ENCODE measurements around the gene COX20.

COX20 gene

DNA sequence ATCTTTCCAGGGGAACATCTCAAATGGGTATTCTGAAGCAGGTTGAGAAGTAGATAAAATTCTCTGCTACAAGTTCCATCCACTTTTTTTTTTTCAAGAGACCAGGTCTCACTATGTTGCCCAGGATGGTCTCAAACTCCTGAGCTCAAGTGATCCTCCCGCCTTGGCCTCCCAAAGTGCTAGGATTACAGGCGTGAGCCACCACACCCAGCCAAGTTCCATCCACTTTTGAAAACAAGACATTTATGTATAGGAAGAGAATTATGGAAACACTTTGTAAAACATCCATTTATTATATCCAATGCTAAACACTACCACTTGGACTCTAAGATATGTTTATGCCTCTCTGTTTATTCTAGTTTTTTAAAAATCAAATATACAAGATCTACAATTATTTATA, 15.4 kb downstream of the COX20 start:
- DNase-seq (ENCODE audit: low spot score), result no peak
- no peak for FAIRE-seq

DNA sequence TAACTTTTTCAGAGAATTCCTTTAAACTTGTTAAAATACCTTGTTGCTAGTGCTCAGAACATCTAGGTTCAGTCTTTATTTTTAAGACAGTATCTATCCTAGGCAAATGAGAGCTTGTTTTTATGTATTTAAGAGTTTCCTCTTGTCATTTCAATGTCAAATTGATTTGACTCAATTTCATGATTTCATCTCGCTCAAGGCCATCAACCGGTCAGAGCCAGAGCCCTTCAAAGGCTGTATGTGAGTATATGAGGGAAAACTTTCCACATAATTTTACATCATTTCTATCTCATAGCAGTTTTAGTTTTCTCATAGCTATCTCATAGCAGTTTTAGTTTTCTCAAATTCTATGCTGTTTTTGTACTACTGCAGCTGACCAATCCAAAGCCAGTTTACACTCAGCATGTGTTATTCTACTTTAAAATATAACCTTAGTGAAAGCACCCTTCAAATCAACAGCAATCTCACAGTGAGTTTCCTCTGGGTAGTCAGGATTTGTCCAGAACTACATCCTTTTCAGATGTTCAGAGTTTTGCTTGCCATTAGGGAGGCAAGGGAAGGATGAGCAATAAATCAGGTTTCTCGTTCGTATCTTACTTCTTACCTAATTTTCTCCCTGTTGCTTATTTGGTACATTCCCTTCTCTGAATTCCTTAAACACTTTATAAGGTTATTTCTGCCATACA, 16.2 kb downstream of the COX20 start:
- FAIRE-seq (no peak), DNase-seq (ENCODE audit: low spot score) (no peak)

DNA sequence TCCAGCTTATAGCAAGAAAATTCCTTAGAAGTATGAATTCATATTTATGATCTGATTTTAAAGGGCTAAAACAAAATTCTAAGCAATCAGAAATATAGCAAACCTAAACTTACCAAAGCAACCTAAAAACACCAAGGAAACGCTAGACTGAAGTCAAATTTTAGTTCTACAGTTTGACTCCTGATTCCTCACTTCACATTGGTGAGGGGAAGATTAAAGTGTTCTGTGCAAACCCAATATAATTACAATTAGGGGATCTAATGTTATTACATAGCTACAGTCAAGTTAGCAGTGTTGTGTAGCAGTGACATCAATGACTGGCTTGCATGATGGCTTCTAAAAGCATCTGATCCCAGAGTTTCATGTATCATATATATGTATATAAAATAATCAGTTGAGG, 17.2 kb downstream of the COX20 start:
- FAIRE-seq (no peak), DNase-seq (ENCODE audit: low spot score) (no peak)

DNA sequence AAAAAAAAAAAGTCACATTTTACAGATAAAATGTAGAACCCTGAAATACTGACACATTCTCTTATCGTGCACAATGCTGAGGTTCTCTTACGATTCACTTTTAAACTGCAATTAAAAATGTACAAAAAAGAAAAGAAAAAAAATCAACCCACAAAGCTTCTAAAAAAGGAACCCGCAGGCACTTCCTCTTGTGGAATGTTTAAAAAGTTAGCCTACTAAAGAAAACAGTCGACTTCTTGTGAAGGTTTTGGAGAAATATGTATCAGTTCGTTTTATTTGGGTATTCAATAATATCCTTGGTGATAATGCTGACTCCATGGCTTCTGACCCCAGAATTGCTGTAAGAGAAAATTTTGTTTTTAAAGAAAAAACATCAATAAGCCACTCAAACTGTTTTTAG, 18.7 kb downstream of the COX20 start:
- no peak for FAIRE-seq

DNA sequence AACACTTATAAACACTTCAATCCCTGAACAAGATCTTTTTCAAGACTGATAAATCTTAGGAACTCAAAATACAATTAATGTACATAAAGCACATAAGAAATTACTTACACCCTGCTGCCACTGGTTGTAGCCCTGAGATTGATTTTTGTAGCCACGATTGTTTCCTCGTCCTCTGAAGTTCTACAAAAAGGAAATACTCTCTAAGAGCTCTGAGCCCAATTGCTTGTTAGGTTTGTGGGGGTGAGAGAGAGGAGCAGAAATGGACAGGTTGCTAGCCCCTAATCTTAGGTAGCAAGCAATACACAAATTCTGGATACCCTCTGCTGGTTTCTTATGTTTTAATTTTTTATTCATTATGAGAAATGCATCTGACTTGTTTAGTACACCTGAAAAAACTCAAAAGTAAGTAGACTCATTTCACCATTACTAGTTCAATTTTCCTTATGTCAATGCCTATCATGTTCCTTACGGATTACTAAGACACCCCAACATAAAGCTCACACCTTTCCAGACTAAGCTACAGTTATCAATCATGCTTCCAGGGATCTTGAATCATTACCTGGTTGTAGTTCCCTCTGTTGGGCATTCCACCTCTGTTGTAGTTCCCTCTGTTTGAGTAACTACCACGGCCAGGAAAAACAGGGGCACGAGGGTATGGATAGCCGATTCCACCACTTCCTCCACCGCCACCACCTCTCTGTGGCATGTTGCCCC, 19.6 kb downstream of the COX20 start:
- FAIRE-seq, result no peak
- DNase-seq (ENCODE audit: low spot score), result no peak

More for the DNA sequence above, 18.7 kb downstream of the COX20 start:
- DNase-seq (ENCODE audit: low spot score), result no peak

DNA sequence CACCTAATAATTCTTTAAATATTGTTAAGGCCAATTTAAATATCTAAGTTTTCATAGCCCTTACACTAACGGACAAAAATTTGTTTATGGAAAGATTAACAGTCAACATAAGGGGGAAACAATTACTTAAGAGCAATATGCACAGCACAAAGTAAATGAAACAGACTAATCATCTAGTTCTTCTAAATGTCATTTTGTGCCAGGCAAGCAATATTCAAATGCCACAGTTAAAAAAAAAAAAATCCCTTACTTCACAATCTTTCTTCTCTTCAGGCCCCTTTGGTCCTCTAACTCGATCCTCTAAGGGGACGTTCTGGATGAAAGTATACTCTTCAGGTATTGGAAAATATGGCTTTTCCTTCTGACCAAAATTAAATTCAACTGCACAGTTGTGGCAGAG, 22.3 kb downstream of the COX20 start:
- no peak for DNase-seq (ENCODE audit: low spot score)
- no peak for FAIRE-seq

DNA sequence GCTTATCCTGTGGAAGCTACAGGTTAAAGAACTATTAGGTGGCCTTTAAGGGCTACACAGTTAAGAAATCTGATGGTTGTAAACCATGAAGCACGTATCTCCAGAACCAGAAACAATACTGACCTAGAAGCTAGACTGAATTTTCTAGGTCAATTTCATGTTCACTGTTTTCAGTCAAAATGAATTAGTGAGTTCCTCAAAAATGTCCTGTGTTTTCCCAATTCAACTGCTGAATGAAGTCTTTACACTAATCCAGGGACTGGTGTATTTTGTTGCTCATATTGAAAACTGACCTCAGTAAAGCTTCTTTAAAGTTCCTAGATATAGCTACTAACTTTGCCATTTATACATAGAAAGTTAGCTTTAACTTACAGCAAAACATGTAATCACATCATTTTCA, 22.9 kb downstream of the COX20 start:
- no peak for DNase-seq (ENCODE audit: low spot score)
- FAIRE-seq, result no peak

DNA sequence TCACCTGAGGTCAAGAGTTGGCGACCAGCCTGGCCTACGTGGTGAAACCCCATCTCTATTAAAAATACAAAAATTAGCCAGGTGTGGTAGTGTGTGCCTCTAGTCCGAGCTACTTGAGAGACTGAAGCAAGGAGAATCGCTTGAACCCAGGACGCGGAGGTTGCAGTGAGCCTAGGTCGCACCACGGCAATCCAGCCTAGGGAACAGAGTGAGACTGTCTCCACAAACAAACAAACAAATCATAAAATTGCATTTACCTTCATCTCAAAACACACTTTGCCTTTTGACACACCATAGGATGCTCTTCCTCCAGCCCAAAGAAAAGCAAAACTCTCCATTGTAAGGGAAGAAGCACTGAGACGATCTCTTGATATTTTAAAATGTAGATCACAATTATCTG, 24.6 kb downstream of the COX20 start:
- DNase-seq (ENCODE audit: low spot score), result no peak
- no peak for FAIRE-seq

DNA sequence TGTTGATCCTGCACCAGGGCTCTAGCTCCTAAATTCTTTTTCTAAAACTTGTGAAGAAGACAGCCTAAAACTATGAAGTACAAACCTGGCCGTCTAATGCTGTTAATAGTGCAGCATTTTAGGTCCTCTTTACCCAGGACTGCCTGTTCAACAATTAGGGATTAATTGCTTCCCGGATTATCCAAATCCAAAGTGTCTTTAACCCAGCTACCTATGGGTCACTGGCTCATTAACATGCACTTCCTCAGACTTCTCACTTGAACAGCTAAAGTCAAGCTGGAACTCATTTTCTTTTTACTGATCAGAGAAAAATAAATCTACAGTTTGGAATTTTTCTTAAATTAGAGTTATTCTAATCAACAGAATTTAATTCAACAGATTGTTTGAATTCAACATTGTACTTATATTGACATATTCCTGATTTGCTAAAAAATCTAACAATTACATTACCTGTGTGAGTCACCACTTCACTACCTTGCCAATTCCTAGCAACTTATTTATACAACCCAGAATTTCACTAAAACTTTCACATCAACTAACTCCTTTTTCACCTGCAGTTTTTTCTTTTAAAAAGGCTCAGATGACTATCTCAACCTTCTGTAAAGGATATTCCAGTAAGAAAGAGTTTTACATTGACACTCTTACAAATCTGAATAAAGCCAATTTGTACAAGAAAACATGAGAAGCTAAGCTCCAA, 25.6 kb downstream of the COX20 start:
- DNase-seq (ENCODE audit: low spot score), result no peak

DNA sequence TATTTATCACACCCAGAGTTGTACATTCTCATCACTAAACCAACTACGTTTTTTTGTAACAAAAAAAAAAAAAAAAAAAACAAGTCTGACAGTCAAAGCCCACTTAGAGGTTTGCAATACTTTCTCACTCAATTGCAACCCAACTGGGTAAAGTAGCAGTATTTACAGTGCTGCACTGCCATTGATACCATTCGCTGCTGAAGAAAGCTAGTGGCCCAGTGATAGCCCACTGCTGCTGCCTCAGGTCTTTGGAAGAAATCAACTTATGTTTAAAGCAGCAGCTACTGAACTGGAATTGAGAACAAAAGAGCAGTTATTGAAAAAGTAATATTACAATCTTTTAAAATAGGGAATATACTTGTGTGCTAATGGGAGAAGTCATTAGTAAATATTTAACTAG, 26.2 kb downstream of the COX20 start:
- FAIRE-seq (no peak), DNase-seq (ENCODE audit: low spot score) (no peak)

More for the DNA sequence above, 25.6 kb downstream of the COX20 start:
- no peak for FAIRE-seq

DNA sequence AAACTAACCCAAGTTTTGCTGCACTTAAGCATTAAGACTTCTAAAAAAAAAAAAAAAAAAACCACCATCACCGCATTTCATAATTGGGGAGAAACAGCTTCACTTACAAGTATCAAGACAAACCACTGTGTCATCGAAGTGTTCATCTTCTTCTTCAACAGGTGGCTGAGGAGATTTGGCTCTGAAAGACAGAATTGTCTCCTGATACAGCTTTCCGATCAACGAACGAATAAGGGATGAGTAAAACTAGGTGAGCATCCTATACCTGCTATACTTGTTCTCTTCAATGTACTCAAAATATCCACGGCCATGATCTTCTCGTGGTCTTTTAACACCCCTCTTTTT, 26.9 kb downstream of the COX20 start:
- DNase-seq (ENCODE audit: low spot score), result no peak
- no peak for FAIRE-seq

DNA sequence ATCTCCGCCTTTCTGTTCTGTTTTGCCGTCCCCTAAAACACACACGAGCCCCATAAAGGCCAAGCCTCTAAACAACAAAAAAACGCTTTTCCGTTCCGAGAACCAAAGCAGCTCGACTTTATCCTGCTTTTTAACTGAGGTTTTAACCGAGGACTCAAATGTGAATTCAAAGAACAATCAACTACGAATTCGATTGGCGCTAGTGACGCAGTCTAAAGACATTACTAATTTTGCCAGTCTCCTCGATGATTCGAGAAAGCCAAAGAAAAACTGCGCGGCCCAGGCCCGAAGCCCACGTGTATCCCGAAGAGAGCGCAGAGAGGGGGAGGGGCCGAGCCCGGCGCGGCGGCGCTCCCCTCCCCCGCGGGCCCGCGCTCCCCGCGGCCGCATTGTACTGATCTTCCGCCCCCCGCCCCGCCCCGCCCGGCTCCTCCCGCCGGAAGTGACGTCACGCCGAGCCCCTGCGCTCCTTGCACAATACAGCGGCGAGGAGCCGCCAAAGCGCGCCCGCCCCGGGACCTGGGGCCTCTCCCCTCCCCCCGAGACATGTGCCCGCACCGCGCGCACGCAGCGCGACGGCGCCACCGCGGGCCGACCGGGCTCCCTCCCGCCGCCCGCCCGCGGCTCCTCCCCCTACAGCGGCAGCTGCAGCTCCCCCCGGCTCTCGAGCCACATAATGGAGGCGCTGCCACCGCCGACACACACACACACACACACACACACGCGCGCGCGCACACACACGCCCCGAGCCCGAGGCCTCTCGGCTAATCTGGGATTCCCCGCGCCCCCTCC, 27.4 kb downstream of the COX20 start:
- peak; percentile 91 for DNase-seq (ENCODE audit: low spot score)
- no peak for FAIRE-seq

DNA sequence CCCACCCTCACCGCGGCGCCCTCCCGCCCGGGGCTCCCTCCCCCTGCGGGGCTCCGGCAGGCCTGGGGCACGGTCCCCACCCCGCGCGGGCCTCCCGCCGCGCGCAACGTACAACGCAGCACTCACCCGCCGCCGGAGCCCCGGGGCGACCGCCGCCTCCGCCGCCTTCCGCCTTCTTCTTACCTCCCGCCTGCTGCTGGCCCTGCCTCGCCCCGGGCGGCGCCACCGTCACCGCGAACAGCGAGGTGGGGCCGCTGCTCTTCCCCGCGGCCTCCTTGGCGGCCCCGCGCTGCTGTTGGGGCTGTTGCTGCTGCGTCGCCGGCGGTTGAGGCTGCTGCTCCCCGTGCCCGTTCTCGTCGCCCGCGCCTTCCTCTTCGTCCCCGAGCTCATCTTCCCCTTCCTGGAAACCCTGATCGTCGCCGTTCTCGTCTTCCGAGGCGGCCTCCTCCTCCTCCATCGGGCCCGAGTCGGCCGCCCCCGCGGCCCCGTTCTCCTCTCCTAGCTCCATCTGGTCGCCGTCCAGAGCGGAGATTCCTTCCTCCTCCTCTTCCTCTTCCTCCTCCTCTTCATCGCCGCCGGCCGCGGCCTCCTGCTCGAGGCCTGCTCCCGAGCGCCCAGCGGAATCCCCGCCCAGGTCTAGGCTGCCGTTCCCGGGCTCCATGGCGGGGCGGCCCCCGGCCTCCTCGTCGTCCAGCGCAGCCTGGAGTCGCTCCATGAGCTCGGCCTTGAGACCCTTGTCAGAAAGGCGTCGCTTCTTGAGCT, 28.2 kb downstream of the COX20 start:
- DNase-seq (ENCODE audit: low spot score) (no peak), FAIRE-seq (no peak)

DNA sequence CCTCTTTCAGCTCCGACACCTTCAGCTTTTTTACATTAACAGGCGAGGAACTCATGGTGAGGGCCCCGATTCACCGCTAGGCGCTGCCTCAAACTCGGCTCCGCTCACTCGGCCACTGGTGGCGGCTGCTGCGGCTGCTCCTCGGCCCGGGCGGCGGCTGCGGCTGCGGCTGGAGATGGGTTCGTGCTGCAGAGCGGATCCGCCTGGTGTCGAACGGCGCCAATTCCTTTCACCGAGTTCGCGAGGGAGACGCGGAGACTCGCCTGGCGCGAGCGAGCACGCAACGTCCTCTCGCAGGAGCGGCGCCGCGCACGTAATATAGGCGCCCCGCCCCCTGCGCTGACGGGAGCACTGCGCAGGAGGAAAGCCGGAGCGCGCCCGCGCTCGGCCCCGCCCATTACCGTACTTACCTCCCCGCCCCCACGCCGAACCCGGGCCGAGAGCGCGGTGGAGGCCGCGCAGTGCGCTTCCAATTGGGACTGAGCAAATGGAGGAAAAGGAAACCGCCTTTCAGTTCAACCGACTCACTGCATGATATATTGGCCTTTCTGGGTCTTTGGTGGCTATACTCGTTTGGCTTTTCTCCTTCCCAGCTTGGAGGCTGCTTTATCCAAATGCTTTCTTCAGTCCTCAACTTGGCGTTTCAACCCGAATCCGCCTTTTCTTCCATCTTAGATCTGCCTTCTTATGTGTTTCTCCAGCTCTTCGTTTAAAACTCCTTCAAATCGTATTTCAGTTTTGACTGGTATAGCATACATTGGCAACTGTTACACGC, 29.0 kb downstream of the COX20 start, which contains the start of gene HNRNPU:
HNRNPU (minus strand) TSS at position 291 of the 775 bp plus-strand sequence; CDS start at position 55, 236 bp downstream.
- DNase-seq (ENCODE audit: low spot score), result peak; percentile 92
- peak; percentile 69 for FAIRE-seq

DNA sequence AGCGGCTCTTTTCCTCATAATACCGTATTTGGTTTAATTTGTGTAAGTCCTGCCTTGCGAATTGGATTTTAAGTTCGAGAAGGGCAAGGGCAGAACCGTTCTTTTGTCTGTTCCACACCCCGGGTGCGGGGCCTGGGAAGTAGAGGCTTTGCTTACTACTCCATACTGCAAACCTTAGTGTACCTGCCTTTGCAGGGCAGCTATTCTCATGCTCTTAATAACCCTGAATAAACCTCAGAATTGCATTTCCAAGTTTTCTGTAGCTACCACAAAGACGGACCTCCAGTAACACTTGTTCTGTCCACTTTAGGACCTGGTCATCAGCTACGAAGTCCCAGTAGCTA, 29.5 kb downstream of the COX20 start:
- FAIRE-seq, result no peak
- no peak for DNase-seq (ENCODE audit: low spot score)

DNA sequence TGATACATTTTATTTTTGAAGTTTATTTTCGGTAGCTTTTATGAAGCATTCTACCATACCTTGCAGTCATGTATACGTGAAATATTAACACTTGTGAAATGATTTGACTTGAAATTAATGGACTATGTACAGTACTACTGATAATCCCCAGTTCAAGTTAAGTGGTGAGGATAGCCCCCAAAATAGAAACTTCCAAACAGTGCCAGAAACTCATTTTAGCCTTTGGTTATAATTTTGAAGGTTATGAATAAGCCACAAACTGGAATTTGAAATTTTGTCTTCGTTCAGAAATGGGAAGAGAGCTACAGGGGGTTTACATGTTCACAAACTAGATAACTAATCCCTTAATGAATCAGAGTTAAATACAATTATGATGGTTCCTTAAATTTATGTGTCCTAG, 30.4 kb downstream of the COX20 start:
- no peak for FAIRE-seq
- no peak for DNase-seq (ENCODE audit: low spot score)

DNA sequence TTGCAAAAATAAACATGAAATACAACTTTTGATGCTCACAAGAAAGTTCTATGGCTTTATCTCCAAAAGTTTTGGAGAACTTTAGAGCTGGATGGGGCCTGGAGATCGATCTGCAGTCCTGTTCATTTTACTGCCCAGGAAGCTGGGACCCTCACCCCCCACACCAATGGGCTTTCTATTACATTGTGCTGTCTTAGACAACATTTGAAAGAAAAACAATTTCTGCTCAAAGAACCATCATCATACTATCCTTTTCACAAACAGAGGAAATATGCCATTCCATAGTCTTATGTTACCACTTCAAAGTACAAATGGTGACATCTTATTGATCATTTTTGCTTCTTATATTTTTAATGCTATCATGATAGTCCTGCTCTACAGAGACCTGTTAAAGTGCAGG, 30.9 kb downstream of the COX20 start:
- no peak for DNase-seq (ENCODE audit: low spot score)
- FAIRE-seq, result no peak

DNA sequence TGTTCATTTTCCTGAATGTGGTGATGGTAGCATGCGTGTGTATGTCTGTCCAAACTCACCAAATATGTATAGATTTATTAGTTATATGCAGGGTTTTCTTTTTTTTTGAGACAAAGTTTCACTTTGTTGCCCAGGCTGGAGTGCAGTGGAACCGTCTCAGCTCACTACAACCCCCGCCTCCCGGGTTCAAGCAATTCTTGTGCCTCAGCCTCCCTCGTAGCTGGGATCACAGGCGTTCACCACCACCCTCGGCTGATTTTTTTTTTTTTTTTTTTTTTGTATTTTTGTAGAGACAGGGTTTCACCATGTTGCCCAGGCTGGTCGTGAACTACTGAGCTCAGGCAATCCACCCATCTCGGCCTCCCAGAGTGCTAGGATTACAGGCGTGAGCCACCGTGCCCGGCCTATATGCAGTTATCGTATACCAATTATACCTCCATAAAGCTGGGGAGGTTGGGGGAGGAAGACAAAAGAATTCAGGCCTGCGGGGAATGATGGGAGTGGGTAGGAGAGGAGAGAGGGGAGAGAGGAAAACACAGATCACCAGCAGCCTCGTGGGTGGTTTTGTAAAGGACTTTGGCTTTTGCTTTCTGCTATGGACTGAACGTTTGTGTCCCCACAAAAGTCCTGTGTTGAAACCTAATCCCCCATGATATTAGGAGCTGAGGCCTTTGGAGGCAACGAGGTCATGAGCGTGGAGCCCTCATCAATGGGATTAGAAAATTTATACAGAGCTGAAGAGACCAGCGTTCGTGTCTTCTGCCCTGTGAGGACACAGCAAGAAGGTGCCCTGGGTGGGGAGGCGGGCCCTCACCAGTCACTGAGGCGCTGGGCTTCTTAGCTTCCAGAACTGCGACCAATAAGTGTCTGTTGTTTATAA, 33.3 kb downstream of the COX20 start:
- no peak for DNase-seq (ENCODE audit: low spot score)
- FAIRE-seq, result no peak

DNA sequence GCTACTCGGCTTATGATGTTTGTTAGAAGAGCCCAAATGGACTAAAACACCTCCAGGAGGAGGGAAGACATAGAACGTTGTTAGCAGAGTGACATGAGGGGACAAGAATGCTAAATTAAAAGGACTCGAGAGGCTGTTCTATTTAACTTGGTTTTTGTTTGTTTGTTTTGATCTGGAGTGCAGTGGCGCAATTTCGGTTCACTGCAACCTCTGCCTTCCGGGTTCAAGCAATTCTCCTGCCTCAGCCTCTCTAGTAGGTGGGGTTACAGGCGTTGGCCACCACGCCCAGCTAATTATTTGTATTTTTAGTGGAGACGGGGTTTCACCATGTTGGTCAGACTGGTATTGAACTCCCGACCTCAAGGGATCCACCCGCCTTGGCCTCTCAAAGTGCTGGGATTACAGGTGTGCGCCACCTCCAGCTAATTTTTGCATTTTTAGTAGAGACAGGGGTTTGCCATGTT, 33.9 kb downstream of the COX20 start:
- FAIRE-seq, result no peak
- no peak for DNase-seq (ENCODE audit: low spot score)
